ENCODE results near the gene RUSF1.

RUSF1 gene

GRCh38 chr16:31529108-31529936 is 21.1 kb upstream of the RUSF1 start:
- Histone ChIP-seq H3K18ac (ENCODE audit: low read length) (no peak overlapping the region), H4K91ac (ENCODE audit: low read depth, low read length, poor library complexity) (no peak overlapping the region), H2AK5ac (ENCODE audit: low read depth, low read length) (no peak overlapping the region), H3K9ac (ENCODE audit: low read depth, low read length, poor library complexity) (no peak overlapping the region), H4K8ac (ENCODE audit: low read depth, low read length) (no peak overlapping the region), H3K36me3 (replicated peaks in 1 of 2; ENCODE audit: control insufficient read depth in 2 of 2, insufficient read depth in 2 of 2, low read length in 2 of 2) (no peaks in the 10 kb centered on the region), H2BK15ac (ENCODE audit: low read length) (peak overlapping the region; percentile 42), H3K14ac (ENCODE audit: low read length) (no peak overlapping the region), H3K4me3 (ENCODE audit: low read length in 2 of 2) (peak overlapping the region; percentile 10 to 68), H3K27ac (replicated peaks; ENCODE audit: low read length) (no peak overlapping the region), H3K4ac (ENCODE audit: low read length) (no peak overlapping the region), H3K23ac (ENCODE audit: low read depth, low read length, poor library complexity) (no peak overlapping the region), H3K4me1 (ENCODE audit: control insufficient read depth in 2 of 2, insufficient read depth in 1 of 2, low read depth in 1 of 2, low read length in 2 of 2) (peaks cover 0 to 4% of the 10 kb centered on the region in 2 donors), H3K9me3 (replicated peaks in 1 of 2; ENCODE audit: control insufficient read depth in 2 of 2, insufficient read depth in 1 of 2, low read depth in 1 of 2, low read length in 2 of 2) (peaks cover 3 to 9% of the 10 kb centered on the region in 2 donors), H2BK5ac (ENCODE audit: low read length) (no peak overlapping the region), H3K4me2 (ENCODE audit: insufficient read depth, low read length, poor library complexity, severe bottlenecking) (peak overlapping the region; percentile 56), H3K79me1 (ENCODE audit: low read depth, low read length) (no peaks in the 10 kb centered on the region), H3K27me3 (ENCODE audit: control insufficient read depth in 3 of 3, insufficient read depth in 3 of 3, low read depth in 1 of 3, low read length in 3 of 3) (peaks cover 0 to 42% (median 34%) of the 10 kb centered on the region in 3 experiments), H2BK120ac (ENCODE audit: low read depth, low read length) (no peak overlapping the region), H2AFZ (ENCODE audit: low read length) (peak overlapping the region; percentile 78), H2BK12ac (ENCODE audit: low read length) (no peak overlapping the region)
- WGBS, 2 donors (ENCODE audit: extremely low coverage in 2 of 2, insufficient read length in 2 of 2, insufficient replicate concordance in 1 of 2) = no CpG with 5 or more reads among the region's 52 CpGs
- DNase-seq (ENCODE audit: low spot score) = no peak

- no peak overlapping the region for H3K27ac ChIP-seq (replicated peaks; ENCODE audit: low read length)
- DNase-seq (ENCODE audit: low spot score) = no peak
- no peak overlapping the region for H3K9ac ChIP-seq (ENCODE audit: low read depth, low read length, poor library complexity)
These were observed 20.4 kb upstream of the RUSF1 start for GRCh38 chr16:31528523-31529107.

DNA sequence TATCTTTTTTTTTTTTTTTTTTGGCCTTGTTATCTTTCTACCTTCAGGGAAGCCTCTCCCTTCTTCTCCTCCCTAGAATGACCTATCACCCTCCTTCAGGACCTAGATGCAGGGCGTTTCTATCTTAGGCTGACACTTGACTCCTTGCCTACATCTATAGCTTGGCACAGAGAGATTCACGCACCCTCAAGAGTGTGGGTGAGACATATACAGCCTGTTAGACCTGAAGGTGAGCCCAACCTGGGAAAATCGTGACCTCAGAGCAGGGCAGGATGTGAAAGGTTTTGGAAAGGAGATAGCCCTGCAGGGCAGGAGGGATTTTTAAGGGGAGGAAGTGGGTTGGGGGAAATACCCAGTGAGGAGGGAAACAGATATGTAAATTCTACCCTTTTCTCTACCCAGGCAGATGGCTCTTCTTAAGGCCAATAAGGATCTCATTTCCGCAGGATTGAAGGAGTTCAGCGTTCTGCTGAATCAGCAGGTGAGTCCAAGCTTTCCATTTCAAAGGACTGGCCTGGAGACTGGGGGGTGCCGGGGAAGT is 19.6 kb upstream of the RUSF1 start, which contains the start of gene AHSP:
Gene AHSP (plus strand): TSS at position 167 of the 541 bp plus-strand sequence. CDS start 240 bp downstream, at position 407.
- no peaks in the 10 kb centered on the region for H3K36me3 ChIP-seq (replicated peaks in 1 of 2; ENCODE audit: control insufficient read depth in 2 of 2, insufficient read depth in 2 of 2, low read length in 2 of 2)
- no peak for DNase-seq (ENCODE audit: low spot score)
- peaks cover 0 to 4% of the 10 kb centered on the region in 2 donors for H3K4me1 ChIP-seq (ENCODE audit: control insufficient read depth in 2 of 2, insufficient read depth in 1 of 2, low read depth in 1 of 2, low read length in 2 of 2)
- H3K27me3 ChIP-seq (ENCODE audit: control insufficient read depth in 3 of 3, insufficient read depth in 3 of 3, low read depth in 1 of 3, low read length in 3 of 3) = peaks cover 0 to 37% (median 34%) of the 10 kb centered on the region in 3 experiments
- H4K8ac ChIP-seq (ENCODE audit: low read depth, low read length) = no peak within 1 kb of the TSS
- H3K4me3 ChIP-seq (ENCODE audit: low read length in 2 of 2) = peak within 1 kb of the TSS in 1 of 2 donors; percentile 32
- H2AFZ ChIP-seq (ENCODE audit: low read length) = peak within 1 kb of the TSS; percentile 78
- H2BK120ac ChIP-seq (ENCODE audit: low read depth, low read length) = no peak within 1 kb of the TSS
- no peak within 1 kb of the TSS for H2BK12ac ChIP-seq (ENCODE audit: low read length)
- H3K18ac ChIP-seq (ENCODE audit: low read length) = no peak within 1 kb of the TSS
- no CpG with 5 or more reads among the region's 6 CpGs for WGBS, 2 donors (ENCODE audit: extremely low coverage in 2 of 2, insufficient read length in 2 of 2, insufficient replicate concordance in 1 of 2)
- H3K9me3 ChIP-seq (replicated peaks in 1 of 2; ENCODE audit: control insufficient read depth in 2 of 2, insufficient read depth in 1 of 2, low read depth in 1 of 2, low read length in 2 of 2) = peaks cover 3 to 7% of the 10 kb centered on the region in 2 donors
- H2BK5ac ChIP-seq (ENCODE audit: low read length) = no peak within 1 kb of the TSS
- H2AK5ac ChIP-seq (ENCODE audit: low read depth, low read length) = no peak within 1 kb of the TSS
- H3K4ac ChIP-seq (ENCODE audit: low read length) = no peak within 1 kb of the TSS
- H3K27ac ChIP-seq (replicated peaks; ENCODE audit: low read length) = no peak within 1 kb of the TSS
- H2BK15ac ChIP-seq (ENCODE audit: low read length) = no peak within 1 kb of the TSS
- no peak within 1 kb of the TSS for H4K91ac ChIP-seq (ENCODE audit: low read depth, low read length, poor library complexity)
- no peak within 1 kb of the TSS for H3K9ac ChIP-seq (ENCODE audit: low read depth, low read length, poor library complexity)
- H3K4me2 ChIP-seq (ENCODE audit: insufficient read depth, low read length, poor library complexity, severe bottlenecking) = peak within 1 kb of the TSS; percentile 56
- H3K23ac ChIP-seq (ENCODE audit: low read depth, low read length, poor library complexity) = no peak within 1 kb of the TSS
- no peak within 1 kb of the TSS for H3K14ac ChIP-seq (ENCODE audit: low read length)
- H3K79me1 ChIP-seq (ENCODE audit: low read depth, low read length) = no peaks in the 10 kb centered on the region

More at GRCh38 chr16:31528523-31529107, 20.4 kb upstream of the RUSF1 start:
- H3K36me3 ChIP-seq (replicated peaks in 1 of 2; ENCODE audit: control insufficient read depth in 2 of 2, insufficient read depth in 2 of 2, low read length in 2 of 2) = no peaks in the 10 kb centered on the region
- no peak overlapping the region for H2AK5ac ChIP-seq (ENCODE audit: low read depth, low read length)
- no peak overlapping the region for H2BK15ac ChIP-seq (ENCODE audit: low read length)
- H3K9me3 ChIP-seq (replicated peaks in 1 of 2; ENCODE audit: control insufficient read depth in 2 of 2, insufficient read depth in 1 of 2, low read depth in 1 of 2, low read length in 2 of 2) = peaks cover 3 to 9% of the 10 kb centered on the region in 2 donors
- no peak overlapping the region for H2BK12ac ChIP-seq (ENCODE audit: low read length)
- no peaks in the 10 kb centered on the region for H3K79me1 ChIP-seq (ENCODE audit: low read depth, low read length)
- no peak overlapping the region for H3K18ac ChIP-seq (ENCODE audit: low read length)
- no peak overlapping the region for H3K23ac ChIP-seq (ENCODE audit: low read depth, low read length, poor library complexity)
- no CpG with 5 or more reads among the region's 11 CpGs for WGBS, 2 donors (ENCODE audit: extremely low coverage in 2 of 2, insufficient read length in 2 of 2, insufficient replicate concordance in 1 of 2)
- H3K27me3 ChIP-seq (ENCODE audit: control insufficient read depth in 3 of 3, insufficient read depth in 3 of 3, low read depth in 1 of 3, low read length in 3 of 3) = peaks cover 0 to 42% (median 34%) of the 10 kb centered on the region in 3 experiments
- no peak overlapping the region for H3K14ac ChIP-seq (ENCODE audit: low read length)
- H4K91ac ChIP-seq (ENCODE audit: low read depth, low read length, poor library complexity) = no peak overlapping the region
- no peak overlapping the region for H2BK120ac ChIP-seq (ENCODE audit: low read depth, low read length)
- H3K4ac ChIP-seq (ENCODE audit: low read length) = no peak overlapping the region
- peak overlapping the region; percentile 78 for H2AFZ ChIP-seq (ENCODE audit: low read length)
- H3K4me2 ChIP-seq (ENCODE audit: insufficient read depth, low read length, poor library complexity, severe bottlenecking) = peak overlapping the region; percentile 56
- no peak overlapping the region for H3K4me3 ChIP-seq (ENCODE audit: low read length in 2 of 2)
- no peak overlapping the region for H4K8ac ChIP-seq (ENCODE audit: low read depth, low read length)
- H2BK5ac ChIP-seq (ENCODE audit: low read length) = no peak overlapping the region
- peaks cover 0 to 4% of the 10 kb centered on the region in 2 donors for H3K4me1 ChIP-seq (ENCODE audit: control insufficient read depth in 2 of 2, insufficient read depth in 1 of 2, low read depth in 1 of 2, low read length in 2 of 2)

GRCh38 chr16:31525113-31525512 is 16.9 kb upstream of the RUSF1 start:
- WGBS, 2 donors (ENCODE audit: extremely low coverage in 2 of 2, insufficient read length in 2 of 2, insufficient replicate concordance in 1 of 2) = no CpG with 5 or more reads among the region's 3 CpGs
- no peak overlapping the region for H2BK12ac ChIP-seq (ENCODE audit: low read length)

More at GRCh38 chr16:31525113-31525512, 16.9 kb upstream of the RUSF1 start:
- H3K9ac ChIP-seq (ENCODE audit: low read depth, low read length, poor library complexity) = no peak overlapping the region
- H2AK5ac ChIP-seq (ENCODE audit: low read depth, low read length) = no peak overlapping the region
- no peak overlapping the region for H4K91ac ChIP-seq (ENCODE audit: low read depth, low read length, poor library complexity)
- H3K23ac ChIP-seq (ENCODE audit: low read depth, low read length, poor library complexity) = no peak overlapping the region
- no peak overlapping the region for H3K14ac ChIP-seq (ENCODE audit: low read length)
- peaks cover 0 to 26% (median 24%) of the 10 kb centered on the region in 3 experiments for H3K27me3 ChIP-seq (ENCODE audit: control insufficient read depth in 3 of 3, insufficient read depth in 3 of 3, low read depth in 1 of 3, low read length in 3 of 3)
- no peak overlapping the region for H4K8ac ChIP-seq (ENCODE audit: low read depth, low read length)
- H3K4me3 ChIP-seq (ENCODE audit: low read length in 2 of 2) = no peak overlapping the region
- no peak overlapping the region for H3K18ac ChIP-seq (ENCODE audit: low read length)
- peaks cover 2 to 3% of the 10 kb centered on the region in 2 donors for H3K9me3 ChIP-seq (replicated peaks in 1 of 2; ENCODE audit: control insufficient read depth in 2 of 2, insufficient read depth in 1 of 2, low read depth in 1 of 2, low read length in 2 of 2)
- H3K4me2 ChIP-seq (ENCODE audit: insufficient read depth, low read length, poor library complexity, severe bottlenecking) = no peak overlapping the region
- H3K4me1 ChIP-seq (ENCODE audit: control insufficient read depth in 2 of 2, insufficient read depth in 1 of 2, low read depth in 1 of 2, low read length in 2 of 2) = peaks cover 2 to 3% of the 10 kb centered on the region in 2 donors
- no peak for DNase-seq (ENCODE audit: low spot score)
- no peaks in the 10 kb centered on the region for H3K79me1 ChIP-seq (ENCODE audit: low read depth, low read length)
- H3K27ac ChIP-seq (replicated peaks; ENCODE audit: low read length) = no peak overlapping the region
- no peak overlapping the region for H2BK120ac ChIP-seq (ENCODE audit: low read depth, low read length)
- no peak overlapping the region for H2BK5ac ChIP-seq (ENCODE audit: low read length)
- H3K4ac ChIP-seq (ENCODE audit: low read length) = no peak overlapping the region
- no peaks in the 10 kb centered on the region for H3K36me3 ChIP-seq (replicated peaks in 1 of 2; ENCODE audit: control insufficient read depth in 2 of 2, insufficient read depth in 2 of 2, low read length in 2 of 2)
- H2BK15ac ChIP-seq (ENCODE audit: low read length) = no peak overlapping the region
- H2AFZ ChIP-seq (ENCODE audit: low read length) = no peak overlapping the region

All from neuronal stem cell (in vitro differentiated cells).